GM13976 (cell line): ENCODE results near the gene CEP89.

ENCODE experiments used
- DNase-seq: peaks from one replicate; pipeline ENCODE4 v3.0.0; 2012; ENCODE audit warnings: low spot score
- CTCF ChIP-seq: IDR thresholded peaks from 2 replicates; pipeline ENCODE4 v1.5.1; 2012; ENCODE audit warnings: borderline replicate concordance, mild to moderate bottlenecking; ENCODE audit not compliant: insufficient read depth; ENCODE audit errors: extremely low read depth, missing control alignments, control extremely low read depth
- in situ Hi-C: fragments of 300-500 bp; cut with MboI; formaldehyde crosslinking; loops from one replicate; pipeline ENCODE4 v1.12.0; 2022; ENCODE audit warnings: low sequenced_read_pairs, mixed read lengths, inconsistent platforms; ENCODE audit not compliant: unreplicated experiment

CEP89 gene

GRCh38 chr19:32881766-32882165 is 90.0 kb downstream of the CEP89 start:
- no peak for TF ChIP-seq CTCF
- DNase-seq, result no peak
- in situ Hi-C loops, result no loop called here

GRCh38 chr19:32880622-32881021 is 91.1 kb downstream of the CEP89 start:
- no peak for TF ChIP-seq CTCF
- in situ Hi-C loops, result no loop called here
- no peak for DNase-seq

GRCh38 chr19:32879741-32880140 is 92.0 kb downstream of the CEP89 start:
- in situ Hi-C loops, result no loop called here
- no peak for DNase-seq
- TF ChIP-seq CTCF, result no peak

GRCh38 chr19:32878988-32879387 is 92.8 kb downstream of the CEP89 start:
- in situ Hi-C loops, result no loop called here
- DNase-seq, result no peak
- no peak for TF ChIP-seq CTCF

GRCh38 chr19:32877977-32878745 is 93.6 kb downstream of the CEP89 start:
- no peak for DNase-seq
- in situ Hi-C loops, result no loop called here
- no peak for TF ChIP-seq CTCF

- in situ Hi-C loops, result no loop called here
- TF ChIP-seq CTCF, result no peak
- no peak for DNase-seq
Measured at GRCh38 chr19:32877323-32877912, 94.3 kb downstream of the CEP89 start.
